ENCODE data around the gene NR1H4.

Gene NR1H4

GRCh38 chr12:100481021-100481420, 7.4 kb downstream of the NR1H4 start:
- no peak for DNase-seq (ENCODE audit: low read depth in 2 of 2)
- no peak for TF ChIP-seq CTCF (IDR thresholded peaks at IDR 0.05; ENCODE audit: low read depth, low read length)
- no peak overlapping the region for H3K4me3 ChIP-seq (replicated peaks in 1 of 2; ENCODE audit: low read depth in 2 of 2, low read length in 2 of 2)

DNA sequence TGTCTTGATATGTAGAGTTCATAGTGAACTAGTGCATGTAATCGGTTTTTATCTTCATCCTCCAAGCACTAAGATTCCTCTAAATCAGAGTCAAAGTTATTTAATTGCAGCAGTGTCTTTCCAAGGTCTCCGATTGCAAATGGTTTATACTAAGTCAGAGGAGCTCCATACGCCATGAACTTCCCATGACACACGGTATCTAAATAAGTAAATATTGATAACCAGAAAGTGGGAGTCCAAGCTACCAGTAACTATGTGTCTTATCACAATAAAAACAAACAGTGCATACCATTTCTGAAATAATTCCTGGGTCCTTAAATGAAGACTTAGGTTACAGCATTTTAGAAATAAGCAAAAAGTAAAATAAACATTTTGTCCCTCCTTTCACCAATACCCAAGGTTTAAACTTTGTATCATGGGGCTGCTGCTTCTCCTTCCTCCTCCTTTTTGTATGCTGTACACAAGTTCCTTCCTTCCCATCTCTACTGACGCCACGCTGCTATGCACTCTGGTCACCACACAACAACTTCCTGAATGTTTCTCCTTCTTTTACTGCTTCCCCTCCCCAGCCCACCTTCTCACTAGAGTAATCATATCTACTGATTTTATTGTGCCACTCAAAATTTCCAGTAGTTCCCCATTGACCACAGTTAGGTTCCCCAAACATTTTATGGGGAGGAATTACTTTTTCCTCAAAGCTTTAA, 10.7 kb downstream of the NR1H4 start:
- no peak overlapping the region for H3K4me3 ChIP-seq (replicated peaks in 1 of 2; ENCODE audit: low read depth in 2 of 2, low read length in 2 of 2)
- peak in 1 of 2 donors; percentile 1 for DNase-seq (ENCODE audit: low read depth in 2 of 2)
- no peak for TF ChIP-seq CTCF (IDR thresholded peaks at IDR 0.05; ENCODE audit: low read depth, low read length)

DNA sequence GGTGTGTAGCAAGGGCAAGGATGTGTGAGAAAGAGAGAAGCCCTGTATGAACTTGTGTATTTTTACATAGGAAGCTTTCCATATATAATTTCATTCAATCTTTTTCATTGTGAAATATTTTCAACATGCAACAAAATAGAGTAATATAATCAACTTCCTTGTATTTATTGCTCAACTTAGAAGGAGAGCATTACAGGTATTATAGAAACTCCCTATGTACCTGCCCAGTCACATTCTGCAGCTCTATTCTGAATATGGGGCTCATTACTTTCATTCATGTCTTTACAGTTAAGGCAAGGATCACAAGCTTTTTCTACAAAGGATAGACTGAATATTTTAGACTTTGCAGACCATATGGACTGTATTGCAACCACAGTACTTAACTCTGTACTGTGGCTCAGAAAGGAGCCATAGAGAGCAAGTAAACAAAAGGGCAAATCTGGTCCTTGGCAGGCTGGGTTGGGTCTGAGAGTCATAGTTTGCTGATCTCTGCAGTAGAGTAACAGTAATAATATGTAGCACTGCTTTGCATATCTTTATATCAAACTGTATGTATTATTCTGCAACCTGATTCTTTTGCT, 11.3 kb downstream of the NR1H4 start:
- DNase-seq (ENCODE audit: low read depth in 2 of 2): no peak
- TF ChIP-seq CTCF (IDR thresholded peaks at IDR 0.05; ENCODE audit: low read depth, low read length): no peak
- H3K4me3 ChIP-seq (replicated peaks in 1 of 2; ENCODE audit: low read depth in 2 of 2, low read length in 2 of 2): no peak overlapping the region

DNA sequence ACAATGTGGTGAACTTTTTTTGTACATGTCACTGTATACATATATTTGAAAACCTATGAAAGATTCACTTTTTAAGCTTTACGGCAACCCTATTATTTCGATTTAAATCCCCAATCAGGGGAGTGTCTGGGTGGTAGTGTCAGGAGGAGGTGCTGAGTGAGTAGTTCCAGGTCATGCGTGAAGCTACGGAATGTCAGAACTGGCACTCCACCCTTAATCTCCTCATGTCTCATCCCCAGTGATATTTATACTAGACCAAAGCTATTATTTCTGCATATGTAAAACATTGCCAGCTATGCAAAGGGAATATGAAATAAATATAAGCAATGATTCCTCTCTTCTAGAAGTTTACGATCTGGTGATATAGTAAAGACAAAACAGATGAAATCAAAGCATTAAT, 12.3 kb downstream of the NR1H4 start:
- no peak for DNase-seq (ENCODE audit: low read depth in 2 of 2)
- no peak for TF ChIP-seq CTCF (IDR thresholded peaks at IDR 0.05; ENCODE audit: low read depth, low read length)
- no peak overlapping the region for H3K4me3 ChIP-seq (replicated peaks in 1 of 2; ENCODE audit: low read depth in 2 of 2, low read length in 2 of 2)

GRCh38 chr12:100489251-100489820, 15.7 kb downstream of the NR1H4 start:
- no peak overlapping the region for H3K4me3 ChIP-seq (replicated peaks in 1 of 2; ENCODE audit: low read depth in 2 of 2, low read length in 2 of 2)
- DNase-seq (ENCODE audit: low read depth in 2 of 2): no peak
- TF ChIP-seq CTCF (IDR thresholded peaks at IDR 0.05; ENCODE audit: low read depth, low read length): no peak

DNA sequence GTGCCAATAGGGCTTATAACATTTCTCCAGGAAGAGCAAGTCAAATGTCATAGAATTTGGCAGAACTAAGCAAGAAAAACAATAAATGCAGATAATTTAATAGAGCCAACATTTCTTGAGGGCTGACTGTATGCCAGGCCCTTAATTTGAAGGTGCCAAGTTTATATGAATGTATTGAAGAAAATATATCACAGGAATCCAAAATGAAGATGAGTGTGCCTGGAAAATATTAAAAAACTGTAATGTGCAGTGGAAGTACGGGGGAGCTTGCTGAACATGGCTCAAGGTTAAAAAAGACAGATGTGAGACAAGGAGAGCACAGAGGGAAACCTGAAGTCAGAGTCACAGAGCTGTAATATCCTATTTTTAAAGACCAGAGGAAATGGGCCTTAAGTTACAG, 16.4 kb downstream of the NR1H4 start:
- no peak for DNase-seq (ENCODE audit: low read depth in 2 of 2)

More for the DNA sequence above, 16.4 kb downstream of the NR1H4 start:
- TF ChIP-seq CTCF (IDR thresholded peaks at IDR 0.05; ENCODE audit: low read depth, low read length): no peak
- no peak overlapping the region for H3K4me3 ChIP-seq (replicated peaks in 1 of 2; ENCODE audit: low read depth in 2 of 2, low read length in 2 of 2)
